Ovary (tissue), 9 donors: ENCODE measurements around the gene IFT80. TPM values are rescaled to one million over a fixed set of nuclear protein-coding genes. Genes with fewer than 3 reads are reported as not detected.

ENCODE experiments used
- DNase-seq, 5 donors: peaks; one replicate each; pipeline ENCODE4 v3.0.0-alpha.2; 2019 to 2020
- H3K27ac ChIP-seq, 2 donors: fragments of 200-600 bp; one replicate each; pipeline versions ENCODE4 v1.5.1 to v1.8.0; 2019 to 2022
- H3K27me3 ChIP-seq: fragments of 200-600 bp; one replicate; pipeline ENCODE4 v1.8.0; 2022
- H3K36me3 ChIP-seq: fragments of 200-600 bp; sonication (generic); one replicate; pipeline ENCODE4 v1.5.1; 2019
- H3K4me1 ChIP-seq: one replicate; pipeline ENCODE4 v1.8.1; 2013; ENCODE audit warnings: mild to moderate bottlenecking, moderate library complexity; ENCODE audit not compliant: insufficient read depth
- H3K4me3 ChIP-seq: fragments of 200-600 bp; sonication (generic); one replicate; pipeline ENCODE4 v1.5.1; 2017
- H3K9me3 ChIP-seq, 2 donors: fragments of 200-600 bp in 1 of 2; sonication (generic) in 1 of 2; one replicate each; pipeline versions ENCODE4 v1.5.1 to v1.8.1; 2013 to 2019; ENCODE audit warnings: mild to moderate bottlenecking in 1 of 2, moderate library complexity in 1 of 2
- CTCF ChIP-seq, 3 donors: fragments of 450-650 bp in 2 of 3; fragments of 200-600 bp in 1 of 3; IDR thresholded peaks; one replicate each; pipeline versions ENCODE4 v1.5.1 to v1.8.0; 2016 to 2022; ENCODE audit warnings: antibody characterized with exemption in 3 of 3, mild to moderate bottlenecking in 1 of 3
- EP300 ChIP-seq: sonication (generic); formaldehyde crosslinking; IDR thresholded peaks from one replicate; pipeline ENCODE4 v1.6.1; 2017; ENCODE audit warnings: antibody characterized with exemption
- POLR2A ChIP-seq: fragments of 450-650 bp; IDR thresholded peaks from one replicate; pipeline ENCODE4 v1.6.1; 2017; ENCODE audit warnings: antibody characterized with exemption, mild to moderate bottlenecking, moderate library complexity
- WGBS, 3 donors: extraction: QIAGEN DNeasy Blood & Tissue Kit in 1 of 3; methylation state at CpG; one replicate each; pipeline versions ENCODE4 v1.1.5 to v1.1.7; 2013 to 2017; 5-methylcytosine and 5-hydroxymethylcytosine counted together
- intact Hi-C, 4 donors: fragments of 100-400 bp; cut with DNase I; formaldehyde crosslinking; loops; one replicate each; pipeline versions ENCODE4 v1.11.0 to v1.15.1; 2022 to 2023
- polyA plus RNA-seq, 2 donors: library from polyadenylated mRNA; stranded (reverse); fragments of 200-250 nt in 1 of 2; fragments of 350-450 nt in 1 of 2; fragmentation: Illumina TruSeq in 1 of 2; extraction: RNeasy Lipid Tissue Mini Kit (QIAGEN cat#74804) in 1 of 2; gene quantifications; one replicate each; pipeline ENCODE4 v1.2.3, GENCODE V29; 2013 to 2014
- total RNA-seq, 7 donors: library from RNA; depleted of rRNA in 2 of 7; stranded (reverse); fragments of >200 nt in 2 of 7; fragmentation: NEBNext Ultra II Directional in 3 of 7; extraction: Animal tissue kit (Norgen Biotek cat#: 25700) in 3 of 7; gene quantifications; one replicate each; pipeline versions ENCODE4 v1.1.0 to v1.2.4, GENCODE V29; 2016 to 2023
- donor health status: DM: no; HTN: no; CAD: no; lungs with moderate emphysema.
- donor health status: DM: no; HTN: no; CAD: no.
- donor health status: Bipolar disorder and iron deficiency.
- donor health status: DM: yes; HTN: yes; CAD: no.
- donor health status: DM: no; HTN: no; CAD: no.
- donor health status: DM: yes; HTN: yes; CAD: no.

IFT80 gene
- total and polyA plus RNA-seq, 9 donors: 16.8 to 39.6 (median 28.8) TPM

DNA sequence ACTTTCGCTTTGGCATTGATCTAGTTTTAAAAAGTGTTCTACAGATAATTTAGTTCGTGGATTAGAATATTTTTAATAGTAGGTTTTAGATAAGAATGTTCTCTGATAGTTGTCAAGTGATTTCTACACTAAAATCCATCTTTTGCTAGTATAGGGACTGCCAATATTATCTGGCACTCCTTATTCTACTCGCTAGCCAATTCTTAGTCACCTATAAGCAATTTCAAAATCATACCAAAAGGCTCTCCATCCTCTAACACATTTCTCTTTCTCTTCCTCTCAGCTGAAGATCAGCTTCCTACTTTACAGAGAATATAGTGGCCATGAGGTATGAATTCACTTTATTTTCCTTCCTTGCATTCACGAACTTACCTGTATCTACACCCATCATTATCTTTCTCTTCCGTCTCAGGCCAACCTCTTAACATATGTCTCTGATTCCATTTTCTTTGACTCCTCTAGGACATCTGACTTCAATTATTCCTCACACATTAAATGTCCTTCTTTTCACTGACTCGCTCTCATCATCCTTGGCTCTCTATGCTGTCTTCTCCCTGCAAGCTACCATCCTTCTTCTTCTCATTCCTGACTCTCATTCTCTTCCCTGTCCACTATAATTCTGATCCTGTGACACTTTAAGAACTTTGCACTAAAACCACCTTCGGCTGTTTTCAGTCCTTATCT, 138.3 kb downstream of the IFT80 start:
- no peak overlapping the region for H3K4me3 ChIP-seq
- intact Hi-C loops: no loop called here
- WGBS, 3 donors: 62 to 73% (median 70%) methylated on average over 7 of the region's 7 CpGs
- TF ChIP-seq CTCF (IDR thresholded peaks at IDR 0.05): no peak
- TF ChIP-seq POLR2A: no peak
- no peak for TF ChIP-seq EP300
- H3K36me3 ChIP-seq: no peaks in the 10 kb centered on the region
- H3K27me3 ChIP-seq: no peaks in the 10 kb centered on the region
- no peak for DNase-seq
- no peaks in the 10 kb centered on the region for H3K4me1 ChIP-seq
- no peaks in the 10 kb centered on the region for H3K9me3 ChIP-seq
- H3K27ac ChIP-seq: no peak overlapping the region

- Histone ChIP-seq H3K27me3 (no peaks in the 10 kb centered on the region), H3K27ac (no peak overlapping the region), H3K4me1 (no peaks in the 10 kb centered on the region), H3K36me3 (no peaks in the 10 kb centered on the region), H3K4me3 (no peak overlapping the region), H3K9me3 (no peaks in the 10 kb centered on the region)
- DNase-seq: no peak
- WGBS, 3 donors: 57 to 71% (median 64%) methylated on average over 1 of the region's 1 CpG
- intact Hi-C loops: no loop called here
- TF ChIP-seq POLR2A: no peak
- no peak for TF ChIP-seq EP300
- TF ChIP-seq CTCF (IDR thresholded peaks at IDR 0.05): no peak
These were observed 139.4 kb downstream of the IFT80 start for GRCh38 chr3:160259589-160259988.

GRCh38 chr3:160257606-160258005, 141.4 kb downstream of the IFT80 start:
- Histone ChIP-seq H3K4me1 (no peaks in the 10 kb centered on the region), H3K9me3 (no peaks in the 10 kb centered on the region), H3K27ac (no peak overlapping the region), H3K36me3 (no peaks in the 10 kb centered on the region), H3K27me3 (no peaks in the 10 kb centered on the region), H3K4me3 (no peak overlapping the region)
- intact Hi-C loops: no loop called here
- DNase-seq: no peak
- 83 to 90% (median 89%) methylated on average over 2 of the region's 2 CpGs for WGBS, 3 donors
- TF ChIP-seq CTCF (IDR thresholded peaks at IDR 0.05) (no peak), POLR2A (no peak), EP300 (no peak)

- H3K27me3 ChIP-seq: no peaks in the 10 kb centered on the region
- H3K4me1 ChIP-seq: no peaks in the 10 kb centered on the region
- H3K27ac ChIP-seq: no peak overlapping the region
- no peak overlapping the region for H3K4me3 ChIP-seq
- H3K36me3 ChIP-seq: no peaks in the 10 kb centered on the region
- no peak for TF ChIP-seq POLR2A
- TF ChIP-seq EP300: no peak
- no peak for TF ChIP-seq CTCF (IDR thresholded peaks at IDR 0.05)
- DNase-seq: no peak
- H3K9me3 ChIP-seq: no peaks in the 10 kb centered on the region
- intact Hi-C loops: no loop called here
These were observed 145.7 kb downstream of the IFT80 start for GRCh38 chr3:160253298-160253697.
